Measurements from ENCODE around the gene CACNA2D1.
"Not testable (repeated sequence)": the region's sequence is repeated elsewhere in the genome, so short reads cannot be mapped to it uniquely, and the experiment has no call there.

The CACNA2D1 gene

GRCh38 chr7:82166260-82167015, 277.1 kb downstream of the CACNA2D1 start:
- no peak for DNase-seq (ENCODE audit: low spot score)

- DNase-seq (ENCODE audit: low spot score), result no peak
Measured at GRCh38 chr7:82164813-82165212, 278.8 kb downstream of the CACNA2D1 start.

GRCh38 chr7:82164410-82164809, 279.2 kb downstream of the CACNA2D1 start:
- no peak for DNase-seq (ENCODE audit: low spot score)

GRCh38 chr7:82163586-82163985, 280.0 kb downstream of the CACNA2D1 start:
- DNase-seq (ENCODE audit: low spot score), result no peak

GRCh38 chr7:82162289-82162688, 281.3 kb downstream of the CACNA2D1 start:
- DNase-seq (ENCODE audit: low spot score), result no peak

- no peak for DNase-seq (ENCODE audit: low spot score)
Measured at GRCh38 chr7:82158327-82158726, 285.2 kb downstream of the CACNA2D1 start.

GRCh38 chr7:82156893-82157292, 286.7 kb downstream of the CACNA2D1 start:
- no peak for DNase-seq (ENCODE audit: low spot score)

- DNase-seq (ENCODE audit: low spot score), result no peak
Measured at GRCh38 chr7:82156168-82156567, 287.4 kb downstream of the CACNA2D1 start.

GRCh38 chr7:82154728-82155127, 288.8 kb downstream of the CACNA2D1 start:
- DNase-seq (ENCODE audit: low spot score), result no peak

- no peak for DNase-seq (ENCODE audit: low spot score)
Measured at GRCh38 chr7:82153776-82154175, 289.8 kb downstream of the CACNA2D1 start.

- no peak for DNase-seq (ENCODE audit: low spot score)
Measured at GRCh38 chr7:82152858-82153257, 290.7 kb downstream of the CACNA2D1 start.

- no peak for DNase-seq (ENCODE audit: low spot score)
Measured at GRCh38 chr7:82146491-82146890, 297.1 kb downstream of the CACNA2D1 start.

- no peak for DNase-seq (ENCODE audit: low spot score)
Measured at GRCh38 chr7:82142263-82142864, 301.2 kb downstream of the CACNA2D1 start.

- DNase-seq (ENCODE audit: low spot score), result no peak
Measured at GRCh38 chr7:82141427-82141826, 302.1 kb downstream of the CACNA2D1 start.

GRCh38 chr7:82140608-82141007, 303.0 kb downstream of the CACNA2D1 start:
- not testable (repeated sequence) for DNase-seq (ENCODE audit: low spot score)

GRCh38 chr7:82131215-82131614, 312.4 kb downstream of the CACNA2D1 start:
- DNase-seq (ENCODE audit: low spot score), result no peak

GRCh38 chr7:82129091-82129490, 314.5 kb downstream of the CACNA2D1 start:
- no peak for DNase-seq (ENCODE audit: low spot score)

GRCh38 chr7:82128546-82128945, 315.0 kb downstream of the CACNA2D1 start:
- no peak for DNase-seq (ENCODE audit: low spot score)

- DNase-seq (ENCODE audit: low spot score), result no peak
Measured at GRCh38 chr7:82126576-82126975, 317.0 kb downstream of the CACNA2D1 start.

- no peak for DNase-seq (ENCODE audit: low spot score)
Measured at GRCh38 chr7:82124445-82124844, 319.1 kb downstream of the CACNA2D1 start.

GRCh38 chr7:82122275-82122674, 321.3 kb downstream of the CACNA2D1 start:
- DNase-seq (ENCODE audit: low spot score), result no peak

- DNase-seq (ENCODE audit: low spot score), result no peak
Measured at GRCh38 chr7:82114237-82114636, 329.3 kb downstream of the CACNA2D1 start.

GRCh38 chr7:82110146-82110840, 333.3 kb downstream of the CACNA2D1 start:
- no peak for DNase-seq (ENCODE audit: low spot score)

Measured in LoVo (cell line).